ENCODE data around the gene NBPF20.
"Not testable (repeated sequence)": the region's sequence is repeated elsewhere in the genome, so short reads cannot be mapped to it uniquely, and the experiment has no call there.

Gene NBPF20

GRCh38 chr1:145404949-145405348, 20.5 kb downstream of the NBPF20 start:
- H3K36me3 Mint-ChIP-seq (ENCODE audit: insufficient read depth); DNase-seq (ENCODE audit: low spot score in 2 of 2); H3K27me3 Mint-ChIP-seq; H3K4me3 Mint-ChIP-seq; H3K27ac Mint-ChIP-seq (ENCODE audit: low read depth); H3K9me3 Mint-ChIP-seq; H3K4me1 Mint-ChIP-seq; ATAC-seq (replicated peaks; ENCODE audit: extremely low read depth, poor library complexity, severe bottlenecking): not testable (repeated sequence)

GRCh38 chr1:145400701-145401100, 24.7 kb downstream of the NBPF20 start:
- not testable (repeated sequence) for H3K4me3 Mint-ChIP-seq; ATAC-seq (replicated peaks; ENCODE audit: extremely low read depth, poor library complexity, severe bottlenecking); H3K9me3 Mint-ChIP-seq; H3K4me1 Mint-ChIP-seq; H3K36me3 Mint-ChIP-seq (ENCODE audit: insufficient read depth); DNase-seq (ENCODE audit: low spot score in 2 of 2); H3K27ac Mint-ChIP-seq (ENCODE audit: low read depth); H3K27me3 Mint-ChIP-seq
